Measurements from ENCODE around the gene LPAR2.

DNA sequence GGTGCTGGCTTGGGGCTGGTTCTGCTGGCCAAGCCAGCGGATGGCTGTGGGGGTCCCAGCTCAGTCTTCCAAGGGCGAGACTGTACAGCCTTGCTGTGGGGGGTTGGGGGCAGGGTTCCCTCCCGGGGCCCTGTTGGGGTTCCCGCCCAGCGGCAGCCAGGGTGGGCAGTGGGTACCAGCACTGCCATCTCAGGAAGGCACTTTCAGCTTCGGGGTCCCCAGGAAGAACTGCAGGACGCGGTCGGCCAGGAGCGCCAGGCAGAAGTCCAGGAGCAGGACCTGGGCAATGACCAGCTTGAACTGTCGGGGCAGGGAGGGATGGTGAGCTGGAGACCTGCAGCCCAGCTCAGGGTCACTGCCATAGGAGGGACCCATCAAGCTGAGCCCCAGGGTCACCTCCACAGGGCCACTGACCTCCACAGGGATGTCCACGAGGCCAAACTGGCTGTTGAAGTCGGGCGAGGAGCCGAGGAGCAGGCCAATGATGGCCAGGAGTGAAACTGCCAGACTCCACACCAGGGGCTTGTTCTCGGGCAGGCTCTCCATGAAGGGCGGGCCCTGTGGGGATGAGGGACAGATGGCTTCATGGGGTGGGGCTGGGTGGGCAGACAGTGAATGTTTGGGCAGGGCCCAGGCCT lies 17.3 kb upstream of the LPAR2 start:
- no peak for TF ChIP-seq LEF1 (IDR thresholded peaks at IDR 0.05; ENCODE audit: borderline replicate concordance)
- TF ChIP-seq FOXM1 (IDR thresholded peaks at IDR 0.05; ENCODE audit: borderline replicate concordance), result no peak
- TF ChIP-seq NFRKB (IDR thresholded peaks at IDR 0.05), result no peak
- no peak for TF ChIP-seq TARDBP (IDR thresholded peaks at IDR 0.05)
- TF ChIP-seq SUZ12 (IDR thresholded peaks at IDR 0.05), result no peak
- no peak for TF ChIP-seq HDGF (IDR thresholded peaks at IDR 0.05; ENCODE audit: borderline replicate concordance)
- TF ChIP-seq, protein P1, sequence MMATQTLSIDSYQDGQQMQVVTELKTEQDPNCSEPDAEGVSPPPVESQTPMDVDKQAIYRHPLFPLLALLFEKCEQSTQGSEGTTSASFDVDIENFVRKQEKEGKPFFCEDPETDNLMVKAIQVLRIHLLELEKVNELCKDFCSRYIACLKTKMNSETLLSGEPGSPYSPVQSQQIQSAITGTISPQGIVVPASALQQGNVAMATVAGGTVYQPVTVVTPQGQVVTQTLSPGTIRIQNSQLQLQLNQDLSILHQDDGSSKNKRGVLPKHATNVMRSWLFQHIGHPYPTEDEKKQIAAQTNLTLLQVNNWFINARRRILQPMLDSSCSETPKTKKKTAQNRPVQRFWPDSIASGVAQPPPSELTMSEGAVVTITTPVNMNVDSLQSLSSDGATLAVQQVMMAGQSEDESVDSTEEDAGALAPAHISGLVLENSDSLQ (IDR thresholded peaks at IDR 0.05), result no peak
- TF ChIP-seq ARNT (IDR thresholded peaks at IDR 0.05), result no peak
- TF ChIP-seq ZNF384 (IDR thresholded peaks at IDR 0.05), result no peak
- no peak for TF ChIP-seq FOXK2 (IDR thresholded peaks at IDR 0.05)
- TF ChIP-seq ELF4 (IDR thresholded peaks at IDR 0.05), result no peak

Data from HEK293T (cell line).